ENCODE data around the gene PAFAH2. TPM values are rescaled to one million over a fixed set of nuclear protein-coding genes. Genes with fewer than 3 reads are reported as not detected.
A peak's percentile ranks its signal among the peaks of the same experiment; 100 is the strongest.

The PAFAH2 gene
- total RNA-seq, result 10.6 and 10.7 TPM in 2 replicates
- long read RNA-seq, transcript PAFAH2-201 (11 exons, 3,581 nt), result major isoform, 14 of 29 reads
- long read RNA-seq, partial matches to known transcripts, result 1 of 29 reads
- long read RNA-seq, other reads (novel, unspliced or antisense), result 14 of 29 reads

DNA sequence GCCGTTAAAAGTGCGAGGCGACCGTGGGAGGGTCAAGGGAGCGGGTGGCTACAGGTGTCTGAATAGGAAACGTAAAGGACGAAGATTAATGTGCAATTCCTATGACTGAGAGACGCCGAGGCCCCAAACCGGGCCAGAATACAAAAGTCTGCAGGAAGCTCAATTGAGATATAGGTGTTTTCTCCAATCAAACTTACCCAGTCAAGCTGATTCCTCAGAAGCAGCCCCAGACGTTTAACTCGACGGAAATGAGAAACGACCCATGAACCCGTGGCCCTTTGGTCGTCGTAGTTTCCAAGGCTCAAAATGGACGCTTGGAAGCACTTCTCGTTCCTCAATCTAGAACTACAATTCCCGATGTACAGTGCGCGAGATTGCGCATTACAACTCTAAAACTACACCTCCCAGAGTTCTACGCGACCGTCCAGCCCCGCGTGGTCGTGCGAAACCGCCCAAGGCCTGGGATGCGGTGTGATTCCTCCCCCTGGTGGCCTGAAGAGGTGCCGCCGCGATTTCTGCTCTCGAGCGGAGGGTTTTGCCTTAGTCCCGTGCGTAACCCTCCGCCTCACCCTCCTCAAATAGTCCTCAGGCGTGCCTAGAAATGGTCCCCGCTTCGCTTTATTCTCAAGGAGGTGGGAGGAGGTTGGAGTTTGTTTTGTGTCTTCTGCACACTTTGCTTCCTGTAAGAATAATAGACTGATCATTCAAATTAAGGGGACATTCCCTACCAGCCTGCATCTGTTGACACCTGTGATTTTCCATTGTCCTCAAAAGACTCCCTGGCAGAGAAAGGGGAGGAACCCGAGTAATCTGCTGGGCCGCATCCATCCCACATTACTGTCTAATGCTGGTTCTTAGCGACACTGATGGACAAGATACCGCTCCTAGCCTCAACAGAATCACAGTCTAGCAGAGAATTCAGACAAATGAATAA, at the start of gene PAFAH2:
PAFAH2 (minus strand) TSS at position 236 of the 934 bp plus-strand sequence. CDS start 7,247 bp downstream, outside the sequence.
- peak within 1 kb of the TSS; percentile 97 for H3K4me3 Mint-ChIP-seq
- no peaks in the 10 kb centered on the region for H3K27me3 Mint-ChIP-seq (ENCODE audit: low read depth)
- no peaks in the 10 kb centered on the region for H3K36me3 Mint-ChIP-seq (ENCODE audit: low read depth)
- peak; percentile 96 for DNase-seq (ENCODE audit: low read depth, low spot score)
- H3K9me3 Mint-ChIP-seq, result no peaks in the 10 kb centered on the region
- peaks cover 46% of the 10 kb centered on the region for H3K4me1 Mint-ChIP-seq
- H3K27ac Mint-ChIP-seq (ENCODE audit: unreplicated experiment), result peak within 1 kb of the TSS; percentile 98
- peak; percentile 99 for TF ChIP-seq CTCF (conservative IDR thresholded peaks at IDR 0.05)

DNA sequence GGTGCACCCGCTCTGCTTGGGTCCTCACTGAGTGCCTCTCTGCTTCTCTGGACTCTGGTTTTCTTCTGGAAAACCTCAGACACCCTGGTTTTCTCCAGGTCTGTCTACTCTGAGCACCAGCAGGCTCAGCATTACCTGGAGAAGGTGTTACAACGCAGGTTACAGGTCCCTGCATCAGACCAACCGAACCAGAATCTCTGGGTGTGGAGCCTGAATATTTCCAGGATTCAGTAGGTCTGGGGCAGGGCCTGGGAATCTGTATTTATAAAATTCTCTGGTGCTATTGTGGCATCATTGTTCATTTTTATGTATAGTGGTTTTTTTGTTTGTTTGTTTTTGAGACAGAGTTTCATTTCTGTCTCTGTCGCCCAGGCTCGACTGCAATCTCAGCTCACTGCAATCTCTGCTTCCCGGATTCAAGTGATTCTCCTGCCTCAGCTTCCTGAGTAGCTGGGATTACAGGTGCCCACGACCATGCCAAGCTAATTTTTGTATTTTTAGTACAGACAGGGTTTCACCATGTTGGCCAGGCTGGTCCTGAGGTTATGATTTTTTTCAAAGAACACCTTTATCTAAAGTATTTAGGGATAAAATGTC, 49.5 kb upstream of the PAFAH2 start:
- no peak for DNase-seq (ENCODE audit: low read depth, low spot score)
- no peak overlapping the region for H3K27ac Mint-ChIP-seq (ENCODE audit: unreplicated experiment)
- peaks cover 4% of the 10 kb centered on the region for H3K4me1 Mint-ChIP-seq
- H3K9me3 Mint-ChIP-seq, result no peaks in the 10 kb centered on the region
- H3K36me3 Mint-ChIP-seq (ENCODE audit: low read depth), result no peaks in the 10 kb centered on the region
- no peak overlapping the region for H3K4me3 Mint-ChIP-seq
- TF ChIP-seq CTCF (conservative IDR thresholded peaks at IDR 0.05), result no peak
- peaks cover 82% of the 10 kb centered on the region for H3K27me3 Mint-ChIP-seq (ENCODE audit: low read depth)

- peaks cover 4% of the 10 kb centered on the region for H3K4me1 Mint-ChIP-seq
- no peaks in the 10 kb centered on the region for H3K36me3 Mint-ChIP-seq (ENCODE audit: low read depth)
- H3K4me3 Mint-ChIP-seq, result no peak overlapping the region
- no peak for DNase-seq (ENCODE audit: low read depth, low spot score)
- H3K27me3 Mint-ChIP-seq (ENCODE audit: low read depth), result peaks cover 83% of the 10 kb centered on the region
- H3K9me3 Mint-ChIP-seq, result no peaks in the 10 kb centered on the region
- TF ChIP-seq CTCF (conservative IDR thresholded peaks at IDR 0.05), result no peak
- H3K27ac Mint-ChIP-seq (ENCODE audit: unreplicated experiment), result no peak overlapping the region
These were observed 48.6 kb upstream of the PAFAH2 start for GRCh38 chr1:26046246-26047095.

- Mint-ChIP-seq H3K27me3 (ENCODE audit: low read depth) (peaks cover 78% of the 10 kb centered on the region), H3K27ac (ENCODE audit: unreplicated experiment) (no peak within 1 kb of the TSS), H3K36me3 (ENCODE audit: low read depth) (no peaks in the 10 kb centered on the region), H3K4me1 (peaks cover 4% of the 10 kb centered on the region), H3K9me3 (no peaks in the 10 kb centered on the region), H3K4me3 (no peak within 1 kb of the TSS)
- no peak for DNase-seq (ENCODE audit: low read depth, low spot score)
- no peak for TF ChIP-seq CTCF (conservative IDR thresholded peaks at IDR 0.05)
These were observed 47.9 kb upstream of the PAFAH2 start, which contains the start of gene SLC30A2 for GRCh38 chr1:26045722-26046245. Gene SLC30A2 (minus strand): TSS chr1:26046118. CDS start chr1:26045896, 222 bp downstream.
